Testis (tissue), 3 donors: ENCODE data around the gene EML4. TPM values are rescaled to one million over a fixed set of nuclear protein-coding genes. Genes with fewer than 3 reads are reported as not detected.

ENCODE experiments used
- DNase-seq: peaks from one replicate; pipeline ENCODE4 v3.0.0-alpha.2; 2019
- H3K27ac ChIP-seq, 2 donors: fragments of 200-600 bp; sonication (generic); one replicate each; pipeline ENCODE4 v1.5.1; 2019
- H3K27me3 ChIP-seq: fragments of 200-600 bp; sonication (generic); one replicate; pipeline ENCODE4 v1.5.1; 2019
- H3K36me3 ChIP-seq: fragments of 200-600 bp; sonication (generic); one replicate; pipeline ENCODE4 v1.5.1; 2017; ENCODE audit warnings: low read depth; ENCODE audit errors: missing control alignments
- H3K4me1 ChIP-seq: fragments of 200-600 bp; sonication (generic); one replicate; pipeline ENCODE4 v1.5.1; 2019
- H3K4me3 ChIP-seq, 2 donors: fragments of 200-600 bp; sonication (generic); one replicate each; pipeline ENCODE4 v1.5.1; 2017 to 2019
- H3K9me3 ChIP-seq: fragments of 200-600 bp; sonication (generic); one replicate; pipeline ENCODE4 v1.5.1; 2017
- POLR2A ChIP-seq: fragments of 450-650 bp; IDR thresholded peaks from one replicate; pipeline ENCODE4 v1.6.1; 2017; ENCODE audit warnings: antibody characterized with exemption, mild to moderate bottlenecking, moderate library complexity
- WGBS, 2 donors: methylation state at CpG; one replicate each; pipeline ENCODE4 v1.1.5; 2018; 5-methylcytosine and 5-hydroxymethylcytosine counted together
- intact Hi-C: fragments of 100-400 bp; cut with DNase I; formaldehyde crosslinking; loops from one replicate; pipeline ENCODE4 v1.15.1; 2023; ENCODE audit warnings: low total_unique reads
- polyA plus RNA-seq: library from polyadenylated mRNA; stranded (reverse); fragments of 350-450 nt; fragmentation: Illumina TruSeq; extraction: RNeasy Lipid Tissue Mini Kit (QIAGEN cat#74804); gene quantifications from one replicate; pipeline ENCODE4 v1.2.3, GENCODE V29; 2014; ENCODE audit warnings: low read depth, low replicate concordance; ENCODE audit not compliant: insufficient read depth
- total RNA-seq, 2 donors: library from RNA; depleted of rRNA; stranded (reverse); fragments of >200 nt; gene quantifications; one replicate each; pipeline ENCODE4 v1.2.3, GENCODE V29; 2016
- TF ChIP-seq, protein P1 (sequence below), 3 experiments: fragments of 450-650 bp in 2 of 3; fragments of 200-600 bp in 1 of 3; sonication (generic) in 1 of 3; IDR thresholded peaks; one replicate each; pipeline ENCODE4 v1.5.1; 2016 to 2019; ENCODE audit warnings: antibody characterized with exemption in 3 of 3, mild to moderate bottlenecking in 2 of 3, moderate library complexity in 1 of 3

EML4 gene
- total and polyA plus RNA-seq, 3 donors from 2014 or later, result 49.0 to 71.0 (median 67.1) TPM

DNA sequence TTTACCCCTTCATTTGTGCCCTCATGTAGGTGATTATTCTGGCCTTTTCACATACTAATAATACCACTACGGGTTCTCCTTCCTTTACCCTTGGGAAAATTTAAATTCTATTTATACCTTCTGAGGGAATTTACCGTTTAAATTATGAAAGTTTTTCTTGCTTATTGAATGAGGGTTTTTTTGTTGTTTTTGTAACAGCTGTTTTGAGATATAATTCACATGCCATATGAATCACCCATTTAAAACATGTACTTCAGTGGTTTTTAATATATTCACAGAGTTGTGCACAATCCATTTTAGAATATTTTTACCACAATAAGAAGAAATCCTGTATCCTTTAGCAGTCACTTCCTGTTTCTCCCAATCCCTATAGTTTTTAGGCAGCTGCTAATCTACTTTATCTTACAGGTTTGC, 54.7 kb downstream of the EML4 start:
- Histone ChIP-seq H3K36me3 (no peaks in the 10 kb centered on the region), H3K27me3 (no peaks in the 10 kb centered on the region), H3K27ac (no peak overlapping the region), H3K9me3 (no peaks in the 10 kb centered on the region), H3K4me1 (no peaks in the 10 kb centered on the region), H3K4me3 (no peak overlapping the region)
- intact Hi-C loops, result no loop called here
- WGBS, 2 donors, result 67 to 80% methylated on average over 2 of the region's 2 CpGs
- no peak for TF ChIP-seq POLR2A
- TF ChIP-seq, protein P1, sequence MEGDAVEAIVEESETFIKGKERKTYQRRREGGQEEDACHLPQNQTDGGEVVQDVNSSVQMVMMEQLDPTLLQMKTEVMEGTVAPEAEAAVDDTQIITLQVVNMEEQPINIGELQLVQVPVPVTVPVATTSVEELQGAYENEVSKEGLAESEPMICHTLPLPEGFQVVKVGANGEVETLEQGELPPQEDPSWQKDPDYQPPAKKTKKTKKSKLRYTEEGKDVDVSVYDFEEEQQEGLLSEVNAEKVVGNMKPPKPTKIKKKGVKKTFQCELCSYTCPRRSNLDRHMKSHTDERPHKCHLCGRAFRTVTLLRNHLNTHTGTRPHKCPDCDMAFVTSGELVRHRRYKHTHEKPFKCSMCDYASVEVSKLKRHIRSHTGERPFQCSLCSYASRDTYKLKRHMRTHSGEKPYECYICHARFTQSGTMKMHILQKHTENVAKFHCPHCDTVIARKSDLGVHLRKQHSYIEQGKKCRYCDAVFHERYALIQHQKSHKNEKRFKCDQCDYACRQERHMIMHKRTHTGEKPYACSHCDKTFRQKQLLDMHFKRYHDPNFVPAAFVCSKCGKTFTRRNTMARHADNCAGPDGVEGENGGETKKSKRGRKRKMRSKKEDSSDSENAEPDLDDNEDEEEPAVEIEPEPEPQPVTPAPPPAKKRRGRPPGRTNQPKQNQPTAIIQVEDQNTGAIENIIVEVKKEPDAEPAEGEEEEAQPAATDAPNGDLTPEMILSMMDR (IDR thresholded peaks at IDR 0.05), result no peak
- DNase-seq, result no peak

DNA sequence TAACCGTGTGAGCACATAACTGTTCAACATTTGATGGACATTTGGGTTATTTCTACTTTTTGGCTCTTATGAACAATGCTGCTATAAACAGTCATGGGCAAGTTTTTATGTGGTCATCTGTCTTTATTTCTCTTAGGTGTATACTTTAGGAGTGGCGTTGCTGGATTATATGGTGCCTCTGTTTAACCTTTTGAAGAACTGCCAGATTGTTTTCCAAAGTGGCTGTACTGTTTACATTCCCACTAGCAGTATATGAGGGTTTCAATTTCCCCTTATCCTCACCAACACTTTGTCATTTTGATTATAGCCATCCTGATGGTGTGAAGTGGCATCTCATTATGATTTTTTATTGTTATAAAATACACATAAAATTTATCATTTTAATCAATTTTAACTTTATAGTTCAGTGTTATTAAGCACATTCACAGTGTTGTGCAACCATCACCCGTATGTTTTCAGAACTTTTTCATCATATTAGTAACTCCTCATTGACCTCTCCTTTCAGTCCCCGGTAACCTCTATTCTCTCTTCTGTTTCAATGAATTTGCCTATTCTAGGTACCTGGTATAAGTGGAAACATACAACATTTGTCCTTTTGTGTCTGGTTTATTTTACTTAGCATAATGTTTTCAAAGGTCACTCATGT, 55.4 kb downstream of the EML4 start:
- no peak overlapping the region for H3K4me3 ChIP-seq
- TF ChIP-seq POLR2A, result no peak
- TF ChIP-seq, protein P1 (IDR thresholded peaks at IDR 0.05), result no peak
- no peaks in the 10 kb centered on the region for H3K9me3 ChIP-seq
- no peaks in the 10 kb centered on the region for H3K36me3 ChIP-seq
- no peak for DNase-seq
- H3K4me1 ChIP-seq, result no peaks in the 10 kb centered on the region
- H3K27me3 ChIP-seq, result no peaks in the 10 kb centered on the region
- intact Hi-C loops, result no loop called here
- H3K27ac ChIP-seq, result no peak overlapping the region
- WGBS, 2 donors, result 93% methylated on average over 4 of the region's 4 CpGs

DNA sequence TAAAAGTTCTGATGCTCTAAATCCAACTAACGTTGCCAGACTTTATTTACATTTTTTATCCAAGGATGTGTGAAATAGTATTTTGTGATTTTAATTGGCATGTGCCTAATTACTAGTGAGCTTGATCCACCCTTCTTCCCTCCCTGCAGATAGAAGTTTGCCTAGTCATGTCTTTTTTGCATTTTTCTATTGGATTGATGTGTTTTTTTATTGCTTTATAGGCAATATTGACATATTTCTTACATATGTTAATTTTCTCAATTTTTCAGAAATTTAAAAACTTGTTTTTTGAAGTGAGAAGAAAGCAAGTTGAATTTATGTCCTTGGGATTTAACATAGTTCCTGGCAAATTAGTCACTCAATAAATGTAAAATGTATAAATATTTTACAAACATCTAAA, 56.4 kb downstream of the EML4 start:
- TF ChIP-seq, protein P1 (IDR thresholded peaks at IDR 0.05), result no peak
- TF ChIP-seq POLR2A, result no peak
- Histone ChIP-seq H3K27ac (no peak overlapping the region), H3K9me3 (no peaks in the 10 kb centered on the region), H3K36me3 (no peaks in the 10 kb centered on the region), H3K4me1 (no peaks in the 10 kb centered on the region), H3K4me3 (no peak overlapping the region), H3K27me3 (no peaks in the 10 kb centered on the region)
- no peak for DNase-seq
- WGBS, 2 donors, result 97% methylated on average over 1 of the region's 1 CpG
- intact Hi-C loops, result no loop called here

DNA sequence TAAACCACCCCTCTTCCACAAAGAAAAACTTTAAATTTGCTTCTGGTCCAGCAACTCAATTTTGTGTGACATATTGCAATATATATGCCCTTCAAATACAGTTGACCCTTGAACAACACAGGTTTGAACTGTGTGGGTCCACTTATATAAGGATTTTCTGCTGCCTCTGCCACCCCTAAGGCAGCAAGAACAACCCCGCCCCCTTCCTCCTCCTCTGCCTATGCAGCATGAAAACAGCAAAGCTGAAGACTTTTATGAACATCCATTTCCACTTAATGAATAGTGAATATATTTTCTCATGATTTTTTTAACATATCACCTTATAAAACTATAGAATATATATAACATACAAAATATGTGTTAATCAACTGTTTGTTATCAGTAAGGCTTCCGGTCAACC, 58.3 kb downstream of the EML4 start:
- 82 to 86% methylated on average over 2 of the region's 2 CpGs for WGBS, 2 donors
- intact Hi-C loops, result no loop called here

More for the DNA sequence above, 58.3 kb downstream of the EML4 start:
- Histone ChIP-seq H3K4me3 (no peak overlapping the region), H3K27ac (no peak overlapping the region), H3K27me3 (no peaks in the 10 kb centered on the region), H3K36me3 (no peaks in the 10 kb centered on the region), H3K9me3 (no peaks in the 10 kb centered on the region), H3K4me1 (no peaks in the 10 kb centered on the region)
- TF ChIP-seq POLR2A, result no peak
- TF ChIP-seq, protein P1 (IDR thresholded peaks at IDR 0.05), result no peak
- DNase-seq, result no peak
